Measurements from ENCODE around the gene MIB1. TPM values are rescaled to one million over a fixed set of nuclear protein-coding genes. Genes with fewer than 3 reads are reported as not detected.

Gene MIB1
- total RNA-seq, 2 experiments from 2014 or later, result 13.6 to 15.3 TPM

DNA sequence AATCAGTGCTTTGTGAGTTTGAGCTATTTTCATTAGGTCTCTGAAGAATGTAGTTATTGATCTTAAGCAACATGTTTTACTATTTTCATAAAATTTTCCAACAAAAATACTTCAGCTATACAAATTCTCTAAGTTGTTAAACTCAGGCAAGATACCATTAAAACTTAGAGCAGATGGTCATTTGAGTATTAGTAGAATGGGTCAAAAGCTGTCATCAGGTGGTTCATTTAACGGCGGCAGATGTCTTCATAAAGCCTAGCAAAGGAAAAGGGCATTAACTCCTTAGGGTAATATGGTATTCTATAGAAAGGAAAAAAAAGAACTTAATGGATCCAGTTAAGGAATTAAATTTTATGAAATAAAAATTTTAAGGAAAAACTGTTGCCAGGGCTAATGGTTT is 19.2 kb downstream of the MIB1 start:
- Mint-ChIP-seq H3K27ac (no peak overlapping the region), H3K9me3 (no peaks in the 10 kb centered on the region), H3K27me3 (no peaks in the 10 kb centered on the region), H3K4me3 (no peak overlapping the region), H3K4me1 (ENCODE audit: low read depth) (peaks cover 44% of the 10 kb centered on the region), H3K36me3 (ENCODE audit: low read depth) (no peaks in the 10 kb centered on the region)
- intact Hi-C loops (cut with DNase I, micrococcal nuclease), result no loop called here
- ChIA-PET CTCF (no interaction called here), POLR2A (interaction anchor here (0.6 to 1.4 kb wide), 3 partner anchors 19 to 159 kb away, joined by 3 to 4 read pairs (median 3); partner anchors contain the start of genes ABHD3, ESCO1 and MIB1)
- H3K9me3 ChIP-seq (ENCODE audit: control insufficient read depth in 1 of 2, insufficient read depth in 1 of 2, low read length in 2 of 2), result no peaks in the 10 kb centered on the region
- TF ChIP-seq CTCF (IDR thresholded peaks at IDR 0.05), result no peak
- no peaks in the 10 kb centered on the region for H3K36me3 ChIP-seq (ENCODE audit: insufficient read depth, low read length)
- H3K27ac ChIP-seq (ENCODE audit: low read depth in 1 of 2, low read length in 2 of 2), result no peak overlapping the region
- H3K4me3 ChIP-seq (ENCODE audit: low read length), result no peak overlapping the region
- DNase-seq, result no peak
- no peaks in the 10 kb centered on the region for H3K4me1 ChIP-seq (ENCODE audit: insufficient read depth, low read length)
- H3K27me3 ChIP-seq (ENCODE audit: control insufficient read depth in 1 of 2, insufficient read depth in 2 of 2, low read length in 2 of 2), result no peaks in the 10 kb centered on the region
- no peak for ATAC-seq (ENCODE audit: poor library complexity)

DNA sequence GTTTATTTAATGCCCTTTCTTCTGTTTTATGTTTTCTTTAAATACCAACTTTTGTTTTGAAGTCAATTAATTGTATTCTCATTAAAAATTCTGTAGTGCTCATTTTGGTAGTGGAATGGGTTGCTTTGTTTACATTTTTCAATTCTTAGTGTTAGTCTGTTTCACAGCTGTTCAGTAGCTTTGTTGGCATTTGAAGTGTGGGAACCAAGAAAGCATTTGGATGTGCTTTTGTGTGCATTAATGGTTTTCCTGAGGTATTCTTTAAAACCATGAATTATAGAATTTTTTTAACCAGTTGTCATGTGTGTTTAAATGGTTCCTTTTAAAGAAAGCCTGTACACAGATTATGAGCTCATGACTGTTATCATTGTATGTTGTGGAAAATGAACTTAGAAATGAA is 19.7 kb downstream of the MIB1 start:
- Mint-ChIP-seq H3K27me3 (no peaks in the 10 kb centered on the region), H3K4me3 (no peak overlapping the region), H3K36me3 (ENCODE audit: low read depth) (peaks cover 3% of the 10 kb centered on the region), H3K4me1 (ENCODE audit: low read depth) (peaks cover 41% of the 10 kb centered on the region), H3K9me3 (no peaks in the 10 kb centered on the region), H3K27ac (no peak overlapping the region)
- Histone ChIP-seq H3K9me3 (ENCODE audit: control insufficient read depth in 1 of 2, insufficient read depth in 1 of 2, low read length in 2 of 2) (no peaks in the 10 kb centered on the region), H3K27me3 (ENCODE audit: control insufficient read depth in 1 of 2, insufficient read depth in 2 of 2, low read length in 2 of 2) (no peaks in the 10 kb centered on the region), H3K36me3 (ENCODE audit: insufficient read depth, low read length) (no peaks in the 10 kb centered on the region), H3K27ac (ENCODE audit: low read depth in 1 of 2, low read length in 2 of 2) (no peak overlapping the region), H3K4me1 (ENCODE audit: insufficient read depth, low read length) (no peaks in the 10 kb centered on the region), H3K4me3 (ENCODE audit: low read length) (no peak overlapping the region)
- intact Hi-C loops (cut with DNase I, micrococcal nuclease), result no loop called here
- no peak for ATAC-seq (ENCODE audit: poor library complexity)
- TF ChIP-seq CTCF (IDR thresholded peaks at IDR 0.05), result no peak
- ChIA-PET CTCF (no interaction called here), POLR2A (interaction anchor here (0.6 to 1.4 kb wide), 2 partner anchors 20 to 56 kb away, joined by 3 read pairs; partner anchors contain the start of genes ABHD3 and MIB1)
- DNase-seq, result no peak

DNA sequence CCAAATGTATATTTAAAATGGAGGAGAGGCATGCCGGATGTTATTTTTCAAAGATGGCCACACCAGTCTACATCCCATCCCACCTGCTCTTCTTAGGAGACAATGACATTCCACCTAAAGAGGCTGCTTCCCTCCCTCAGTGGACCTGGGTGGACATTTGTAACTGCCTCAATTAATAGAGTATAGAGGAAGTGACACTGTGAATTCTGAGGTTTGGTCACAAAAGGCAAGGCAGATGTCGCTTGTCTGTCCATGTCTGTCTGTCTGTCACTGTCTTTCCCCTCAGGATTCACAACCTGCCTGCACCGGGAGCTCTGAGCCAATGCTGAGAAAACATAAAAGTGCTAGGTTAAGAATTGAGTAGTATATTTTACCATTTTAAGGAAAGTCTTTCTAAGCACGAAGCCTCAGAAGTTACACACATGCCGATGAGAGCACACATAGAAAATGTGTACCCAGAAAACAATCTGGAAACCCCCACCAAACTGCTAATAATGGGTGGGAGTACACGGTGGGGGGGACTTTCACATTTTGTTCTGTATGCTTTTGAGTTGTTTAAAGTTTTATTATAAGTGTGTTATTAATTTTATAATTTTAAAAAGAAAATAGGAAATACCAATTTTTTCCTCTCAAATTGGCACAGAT is 21.0 kb downstream of the MIB1 start:
- Histone ChIP-seq H3K36me3 (ENCODE audit: insufficient read depth, low read length) (peaks cover 11% of the 10 kb centered on the region), H3K4me1 (ENCODE audit: insufficient read depth, low read length) (no peaks in the 10 kb centered on the region), H3K27ac (ENCODE audit: low read depth in 1 of 2, low read length in 2 of 2) (no peak overlapping the region), H3K4me3 (ENCODE audit: low read length) (no peak overlapping the region), H3K9me3 (ENCODE audit: control insufficient read depth in 1 of 2, insufficient read depth in 1 of 2, low read length in 2 of 2) (no peaks in the 10 kb centered on the region), H3K27me3 (ENCODE audit: control insufficient read depth in 1 of 2, insufficient read depth in 2 of 2, low read length in 2 of 2) (no peaks in the 10 kb centered on the region)
- no peak overlapping the region for H3K4me3 Mint-ChIP-seq
- no peak for ATAC-seq (ENCODE audit: poor library complexity)
- ChIA-PET POLR2A (no interaction called here), CTCF (no interaction called here)
- TF ChIP-seq CTCF (IDR thresholded peaks at IDR 0.05), result no peak
- H3K36me3 Mint-ChIP-seq (ENCODE audit: low read depth), result peaks cover 16% of the 10 kb centered on the region
- H3K27me3 Mint-ChIP-seq, result no peaks in the 10 kb centered on the region
- DNase-seq, result no peak
- intact Hi-C loops (cut with DNase I, micrococcal nuclease), result no loop called here
- H3K4me1 Mint-ChIP-seq (ENCODE audit: low read depth), result peaks cover 41% of the 10 kb centered on the region
- H3K27ac Mint-ChIP-seq, result no peak overlapping the region
- no peaks in the 10 kb centered on the region for H3K9me3 Mint-ChIP-seq
